GM12872 (cell line): ENCODE data around the gene STXBP2.

Experiments
- TF ChIP-seq, protein P1 (sequence below): IDR thresholded peaks from 3 replicates; pipeline ENCODE4 v1.5.1; 2011; ENCODE audit warnings: low read depth, mild to moderate bottlenecking, low read length, moderate library complexity; ENCODE audit not compliant: insufficient read depth

The STXBP2 gene

DNA sequence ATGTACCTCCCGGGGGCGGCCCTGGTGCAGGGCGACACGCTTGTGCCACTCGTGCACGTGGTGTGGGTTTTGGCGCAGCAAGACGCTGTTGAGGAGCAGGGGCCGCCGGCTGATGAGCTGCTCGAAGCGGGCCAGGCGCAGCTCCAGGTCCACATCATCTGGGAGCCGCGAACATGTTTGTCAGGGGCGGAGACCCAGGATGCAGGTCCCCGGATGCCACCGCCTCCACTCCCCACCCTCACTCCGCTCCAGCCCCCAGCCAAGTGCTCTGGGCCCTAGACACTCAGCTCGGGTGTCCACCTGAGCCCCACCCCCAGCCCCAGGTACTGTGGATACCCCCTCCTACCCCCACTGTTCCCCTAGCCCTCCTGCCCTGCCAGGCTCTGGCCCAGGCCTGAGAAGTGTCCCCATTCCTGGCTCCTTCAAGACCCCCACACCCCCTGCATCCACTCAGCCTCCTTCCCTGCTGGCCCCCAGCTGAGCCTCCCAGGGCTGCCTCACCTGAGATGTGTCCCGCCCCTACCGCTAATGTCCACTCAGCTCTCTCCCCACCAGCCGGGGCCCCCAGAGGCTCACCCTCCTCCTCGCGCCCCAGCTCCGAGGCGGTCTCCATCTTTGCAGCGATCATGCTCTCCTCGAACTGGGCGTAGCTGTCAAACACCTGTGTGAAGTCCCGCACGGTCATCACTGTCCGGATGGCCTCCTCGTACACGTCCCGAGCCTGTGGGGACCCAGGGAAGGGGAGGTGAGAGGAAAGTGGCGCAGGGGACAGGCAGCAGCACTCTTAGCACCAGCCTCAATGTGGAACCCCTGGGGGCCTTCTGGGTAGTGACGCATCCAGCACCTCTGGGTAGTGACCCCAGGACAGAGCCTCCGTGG, 12.9 kb upstream of the STXBP2 start:
- TF ChIP-seq, protein P1, sequence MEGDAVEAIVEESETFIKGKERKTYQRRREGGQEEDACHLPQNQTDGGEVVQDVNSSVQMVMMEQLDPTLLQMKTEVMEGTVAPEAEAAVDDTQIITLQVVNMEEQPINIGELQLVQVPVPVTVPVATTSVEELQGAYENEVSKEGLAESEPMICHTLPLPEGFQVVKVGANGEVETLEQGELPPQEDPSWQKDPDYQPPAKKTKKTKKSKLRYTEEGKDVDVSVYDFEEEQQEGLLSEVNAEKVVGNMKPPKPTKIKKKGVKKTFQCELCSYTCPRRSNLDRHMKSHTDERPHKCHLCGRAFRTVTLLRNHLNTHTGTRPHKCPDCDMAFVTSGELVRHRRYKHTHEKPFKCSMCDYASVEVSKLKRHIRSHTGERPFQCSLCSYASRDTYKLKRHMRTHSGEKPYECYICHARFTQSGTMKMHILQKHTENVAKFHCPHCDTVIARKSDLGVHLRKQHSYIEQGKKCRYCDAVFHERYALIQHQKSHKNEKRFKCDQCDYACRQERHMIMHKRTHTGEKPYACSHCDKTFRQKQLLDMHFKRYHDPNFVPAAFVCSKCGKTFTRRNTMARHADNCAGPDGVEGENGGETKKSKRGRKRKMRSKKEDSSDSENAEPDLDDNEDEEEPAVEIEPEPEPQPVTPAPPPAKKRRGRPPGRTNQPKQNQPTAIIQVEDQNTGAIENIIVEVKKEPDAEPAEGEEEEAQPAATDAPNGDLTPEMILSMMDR, result no peak

DNA sequence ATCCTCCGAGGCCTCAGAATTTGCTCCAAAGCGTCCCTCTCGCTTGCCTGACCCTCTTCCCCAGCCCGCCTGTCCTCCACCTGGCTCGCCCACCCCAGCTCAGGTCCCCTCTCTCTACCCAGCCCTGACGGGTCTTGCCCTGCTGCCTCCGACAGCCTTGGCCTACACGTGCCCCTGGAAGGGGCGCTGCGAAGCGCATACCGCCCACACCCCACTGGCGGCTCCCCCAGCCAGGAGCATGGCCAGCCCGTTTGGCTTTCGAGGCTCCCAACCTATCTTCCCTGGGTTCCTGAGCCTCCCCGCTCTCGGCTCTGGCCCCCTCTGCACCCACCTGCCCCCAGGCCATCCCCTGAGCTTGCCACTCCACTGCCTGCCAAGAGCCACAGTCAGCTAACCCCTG, 12.1 kb upstream of the STXBP2 start:
- TF ChIP-seq, protein P1, result no peak

DNA sequence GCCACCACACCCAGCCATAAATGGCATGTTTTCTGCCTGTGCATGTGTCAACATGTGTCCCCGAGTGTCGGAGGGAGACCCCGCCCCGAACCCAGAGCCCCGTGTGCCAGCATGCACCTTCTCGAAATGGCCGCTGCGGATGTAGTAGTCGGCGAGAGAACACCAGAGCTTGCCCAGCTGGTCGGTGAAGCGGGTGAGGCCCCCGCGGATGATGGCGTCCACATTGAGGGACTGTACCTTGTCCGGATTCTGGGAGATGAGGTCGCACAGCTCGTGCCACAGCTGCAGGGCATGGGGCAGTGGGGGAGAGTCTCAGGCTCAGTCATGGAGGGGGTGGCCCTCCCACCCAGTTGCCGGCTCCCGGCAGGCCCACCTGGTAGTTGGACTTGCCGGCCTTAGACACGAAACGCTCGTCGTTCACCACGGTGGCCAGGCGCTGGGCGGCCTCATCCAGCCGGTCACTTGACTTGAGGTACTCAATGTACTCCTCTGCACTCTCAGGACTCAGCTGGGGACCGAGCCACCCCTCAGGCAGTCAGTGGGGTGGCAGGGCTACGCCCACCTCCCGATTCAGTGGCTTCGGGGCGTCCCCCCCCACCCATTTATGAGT, 11.0 kb upstream of the STXBP2 start:
- TF ChIP-seq, protein P1, result no peak

DNA sequence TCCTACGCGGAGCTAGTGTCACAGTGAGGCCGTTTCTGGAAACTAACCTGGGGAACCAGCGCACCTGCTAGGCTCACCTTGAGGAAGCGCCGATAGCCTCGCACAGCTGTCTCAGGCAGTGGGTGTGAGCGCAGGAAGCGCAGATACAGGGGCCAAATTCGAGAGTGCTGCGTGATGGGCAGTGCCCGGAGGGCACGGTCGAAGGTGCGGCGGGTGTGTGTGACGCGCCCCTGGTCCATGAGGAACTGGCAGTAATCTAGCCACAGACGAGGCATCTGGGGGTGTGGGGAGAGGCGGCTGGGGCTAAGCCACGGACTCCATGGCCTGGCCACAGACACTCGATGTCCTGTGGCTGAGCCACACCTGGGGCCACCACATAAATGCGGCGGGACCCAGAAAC, 9.7 kb upstream of the STXBP2 start:
- TF ChIP-seq, protein P1, result no peak

DNA sequence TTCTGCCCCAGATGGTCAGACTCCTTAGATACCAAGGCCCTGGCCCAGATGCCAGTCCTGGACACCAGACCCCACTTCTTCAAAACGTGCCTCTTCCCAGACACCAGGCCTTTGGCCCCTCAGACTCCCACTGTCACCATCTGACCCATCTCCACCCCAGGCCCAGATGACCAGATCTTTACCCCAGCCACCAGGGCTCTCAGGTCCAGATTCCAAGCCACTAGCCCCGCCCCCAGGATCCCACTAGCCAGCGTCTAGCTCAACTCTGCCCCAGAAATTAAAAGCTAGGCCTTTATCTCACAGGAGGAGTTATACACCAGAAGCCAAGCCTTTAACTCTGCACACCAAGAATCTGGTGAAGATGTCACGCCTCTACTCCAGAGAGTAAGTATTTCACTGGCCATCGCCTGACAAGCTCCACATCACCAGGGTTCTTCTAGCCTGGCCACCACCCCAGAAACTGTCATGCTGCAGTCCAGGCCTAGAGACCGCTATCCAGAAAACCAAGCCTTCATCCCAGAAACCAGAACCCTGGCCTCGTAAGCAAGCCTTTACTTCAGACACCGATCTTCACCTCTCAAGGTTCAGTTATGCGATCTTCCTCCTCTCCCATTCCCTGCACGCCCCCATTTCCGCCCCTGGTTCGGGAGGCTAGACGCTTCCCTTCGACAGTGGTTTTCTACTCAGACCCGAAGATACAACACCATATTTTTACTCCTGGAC, 8.2 kb upstream of the STXBP2 start:
- TF ChIP-seq, protein P1, result no peak

DNA sequence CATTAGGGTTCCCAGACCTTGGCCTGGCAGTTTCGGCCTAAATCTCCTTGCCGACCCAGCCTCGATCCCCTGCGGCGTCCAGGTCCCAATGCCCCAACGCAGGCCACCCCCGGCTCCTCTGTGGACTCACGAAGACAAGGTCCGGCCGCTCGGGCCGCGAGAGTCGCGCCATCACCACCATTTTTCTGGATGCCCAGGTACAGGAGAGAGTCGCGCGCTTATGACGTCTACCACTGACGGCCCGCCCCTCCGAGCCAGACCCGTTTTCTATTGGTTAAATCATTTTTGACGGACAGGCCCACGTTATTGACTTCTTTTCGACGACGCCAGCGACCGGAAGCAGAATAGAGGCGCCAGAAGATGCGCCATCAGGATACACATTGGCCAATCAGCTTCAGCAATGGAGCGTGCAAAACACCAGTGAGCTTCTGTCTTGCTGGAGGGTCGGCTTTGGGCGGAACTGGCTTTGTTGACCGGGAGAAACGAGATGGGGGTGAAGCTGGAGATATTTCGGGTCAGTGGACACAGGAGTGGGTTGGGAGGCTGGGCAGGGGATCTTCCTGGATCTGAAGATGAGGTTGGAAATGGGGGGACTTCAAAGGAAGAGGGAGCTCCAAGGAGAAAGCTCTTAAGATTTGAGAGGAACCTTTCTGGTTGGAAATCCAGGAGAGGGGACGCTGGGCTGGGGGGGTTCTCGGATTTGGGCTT, 7.4 kb upstream of the STXBP2 start, which contains the start of the genes PET100 and XAB2:
Gene PET100 (plus strand): TSS at position 447 of the 708 bp plus-strand sequence. CDS start 41 bp downstream, at position 488.
Gene XAB2 (minus strand): TSS at position 199 of the 708 bp plus-strand sequence. CDS start 18 bp downstream, at position 181.
- TF ChIP-seq, protein P1, result no peak
